GM18498 (cell line): Measurements from ENCODE around the gene SLC25A27.

Source experiments
- ATAC-seq: cut with Tn5 transposase; IDR thresholded peaks from one replicate; pipeline ENCODE4 v1.9.1; 2021; ENCODE audit warnings: mild to moderate bottlenecking, moderate library complexity; ENCODE audit not compliant: unreplicated experiment

SLC25A27 gene

GRCh38 chr6:46648869-46649492 lies 3.8 kb upstream of the SLC25A27 start:
- ATAC-seq: no peak

GRCh38 chr6:46651006-46651405 lies 1.8 kb upstream of the SLC25A27 start:
- no peak for ATAC-seq

GRCh38 chr6:46651816-46652215 lies 959 bp upstream of the SLC25A27 start:
- no peak for ATAC-seq

GRCh38 chr6:46652232-46652602 lies 558 bp upstream of the SLC25A27 start:
- no peak for ATAC-seq

- no peak for ATAC-seq
Observed at GRCh38 chr6:46653439-46654195, 842 bp downstream of the SLC25A27 start.

GRCh38 chr6:46655803-46656202 lies 3.0 kb downstream of the SLC25A27 start:
- no peak for ATAC-seq

- ATAC-seq: no peak
Observed at GRCh38 chr6:46657642-46658041, 4.9 kb downstream of the SLC25A27 start.

GRCh38 chr6:46661483-46661882 lies 8.7 kb downstream of the SLC25A27 start:
- no peak for ATAC-seq

- no peak for ATAC-seq
Observed at GRCh38 chr6:46667377-46667776, 14.6 kb downstream of the SLC25A27 start.

- no peak for ATAC-seq
Observed at GRCh38 chr6:46674410-46674809, 21.6 kb downstream of the SLC25A27 start.

- ATAC-seq: no peak
Observed at GRCh38 chr6:46676604-46677313, 24.0 kb downstream of the SLC25A27 start.

- ATAC-seq: no peak
Observed at GRCh38 chr6:46677314-46677654, 24.5 kb downstream of the SLC25A27 start.

- ATAC-seq: no peak
Observed at GRCh38 chr6:46684771-46685170, 32.0 kb downstream of the SLC25A27 start.

GRCh38 chr6:46687619-46688097 lies 34.9 kb downstream of the SLC25A27 start, which contains the start of gene TDRD6:
TSS of gene TDRD6 (plus strand) at chr6:46687885. CDS start at chr6:46688129, 244 bp downstream.
- no peak for ATAC-seq

- ATAC-seq: no peak
Observed at GRCh38 chr6:46688117-46688965, 35.6 kb downstream of the SLC25A27 start.

- no peak for ATAC-seq
Observed at GRCh38 chr6:46688966-46689335, 36.2 kb downstream of the SLC25A27 start.

- ATAC-seq: no peak
Observed at GRCh38 chr6:46689657-46690056, 36.9 kb downstream of the SLC25A27 start.

GRCh38 chr6:46690141-46690755 lies 37.5 kb downstream of the SLC25A27 start:
- ATAC-seq: no peak

- ATAC-seq: no peak
Observed at GRCh38 chr6:46690911-46691451, 38.2 kb downstream of the SLC25A27 start.

GRCh38 chr6:46699970-46700369 lies 47.2 kb downstream of the SLC25A27 start:
- no peak for ATAC-seq
